SK-N-SH treated with all-trans-retinoic acid at 6 μM for 48 hours (cell line): ENCODE results near the gene TMEM169.

Experiments used
- ATAC-seq: fragments of 200-7000 bp; cut with Tn5 transposase; 3 replicates; pipeline ENCODE4 v1.9.1; 2020; ENCODE audit warnings: mild to moderate bottlenecking, moderate library complexity
- ARNTL ChIP-seq: fragments of 450-650 bp; formaldehyde crosslinking; IDR thresholded peaks from 2 replicates; pipeline ENCODE4 v1.5.0; 2020; ENCODE audit warnings: low read depth, mild to moderate bottlenecking, moderate library complexity, borderline replicate concordance
- BACH2 ChIP-seq: fragments of 250-450 bp; sonication (Bioruptor Pico); IDR thresholded peaks from 2 replicates; pipeline ENCODE4 v1.9.0; 2021; ENCODE audit warnings: mild to moderate bottlenecking, borderline replicate concordance
- CSDC2 ChIP-seq: fragments of 250-450 bp; sonication (Bioruptor Pico); IDR thresholded peaks from 2 replicates; pipeline ENCODE4 v1.5.0; 2020; ENCODE audit warnings: mild to moderate bottlenecking, moderate library complexity
- ESRRG ChIP-seq: fragments of 250-450 bp; sonication (Bioruptor Pico); IDR thresholded peaks from 2 replicates; pipeline ENCODE4 v1.6.1; 2021; ENCODE audit warnings: mild to moderate bottlenecking
- GLIS3 ChIP-seq: fragments of 250-450 bp; sonication (Bioruptor Pico); IDR thresholded peaks from 2 replicates; pipeline ENCODE4 v1.5.0; 2020; ENCODE audit warnings: mild to moderate bottlenecking, moderate library complexity
- ISL1 ChIP-seq: fragments of 250-450 bp; sonication (Bioruptor Pico); IDR thresholded peaks from 2 replicates; pipeline ENCODE4 v2.1.2; 2022; ENCODE audit warnings: mild to moderate bottlenecking, moderate library complexity
- OSR1 ChIP-seq: fragments of 250-450 bp; sonication (Bioruptor Pico); IDR thresholded peaks from 2 replicates; pipeline ENCODE4 v1.8.0; 2022; ENCODE audit warnings: moderate library complexity, mild to moderate bottlenecking, inconsistent platforms
- POU6F1 ChIP-seq: fragments of 250-450 bp; sonication (Bioruptor Pico); IDR thresholded peaks from 2 replicates; pipeline ENCODE4 v1.8.0; 2021; ENCODE audit warnings: low read depth, mild to moderate bottlenecking, moderate library complexity, borderline replicate concordance
- PPARA ChIP-seq: fragments of 250-450 bp; sonication (Bioruptor Pico); IDR thresholded peaks from 2 replicates; pipeline ENCODE4 v1.5.0; 2020; ENCODE audit warnings: mild to moderate bottlenecking, borderline replicate concordance
- RARB ChIP-seq: fragments of 250-450 bp; sonication (Bioruptor Pico); IDR thresholded peaks from 2 replicates; pipeline ENCODE4 v1.8.0; 2021; ENCODE audit warnings: mild to moderate bottlenecking, moderate library complexity
- SNAI2 ChIP-seq: fragments of 250-450 bp; sonication (Bioruptor Pico); IDR thresholded peaks from 2 replicates; pipeline ENCODE4 v1.5.0; 2020; ENCODE audit warnings: mild to moderate bottlenecking, moderate library complexity
- TCF4 ChIP-seq: fragments of 250-450 bp; sonication (Bioruptor Pico); IDR thresholded peaks from 2 replicates; pipeline ENCODE4 v1.8.0; 2021; ENCODE audit warnings: mild to moderate bottlenecking, moderate library complexity, borderline replicate concordance
- ZC3H10 ChIP-seq: fragments of 250-450 bp; sonication (Bioruptor Pico); IDR thresholded peaks from 2 replicates; pipeline ENCODE4 v1.5.1; 2021; ENCODE audit warnings: mild to moderate bottlenecking, moderate library complexity
- ZFP3 ChIP-seq: fragments of 250-450 bp; sonication (Bioruptor Pico); IDR thresholded peaks from 2 replicates; pipeline ENCODE4 v1.5.0; 2020; ENCODE audit warnings: mild to moderate bottlenecking, moderate library complexity
- ZFP30 ChIP-seq: fragments of 450-650 bp; formaldehyde crosslinking; IDR thresholded peaks from 2 replicates; pipeline ENCODE4 v1.5.0; 2022; ENCODE audit warnings: mild to moderate bottlenecking, moderate library complexity
- ZNF565 ChIP-seq: fragments of 450-650 bp; formaldehyde crosslinking; conservative IDR thresholded peaks from 2 replicates; pipeline ENCODE4 v1.5.0; 2020; ENCODE audit warnings: low read depth, mild to moderate bottlenecking, moderate library complexity
- ZNF70 ChIP-seq: fragments of 450-650 bp; formaldehyde crosslinking; IDR thresholded peaks from 2 replicates; pipeline ENCODE4 v1.5.0; 2020; ENCODE audit warnings: mild to moderate bottlenecking, moderate library complexity
- ZNF8 ChIP-seq: fragments of 450-650 bp; formaldehyde crosslinking; IDR thresholded peaks from 2 replicates; pipeline ENCODE4 v1.5.0; 2020; ENCODE audit warnings: mild to moderate bottlenecking, moderate library complexity
- TF ChIP-seq, protein P1 (sequence below): fragments of 250-450 bp; sonication (Bioruptor Pico); IDR thresholded peaks from 2 replicates; pipeline ENCODE4 v1.5.1; 2021; ENCODE audit warnings: mild to moderate bottlenecking, moderate library complexity
- TF ChIP-seq, protein P2 (sequence below): fragments of 250-450 bp; sonication (Bioruptor Pico); IDR thresholded peaks from 2 replicates; pipeline ENCODE4 v1.8.0; 2020; ENCODE audit warnings: mild to moderate bottlenecking, moderate library complexity, borderline replicate concordance
- TF ChIP-seq, protein P3 (sequence below): fragments of 250-450 bp; sonication (Bioruptor Pico); IDR thresholded peaks from 2 replicates; pipeline ENCODE4 v1.5.1; 2020; ENCODE audit warnings: low read depth, mild to moderate bottlenecking, moderate library complexity
- TF ChIP-seq, protein P4 (sequence below): fragments of 250-450 bp; sonication (Bioruptor Pico); IDR thresholded peaks from 2 replicates; pipeline ENCODE4 v1.5.0; 2020; ENCODE audit warnings: mild to moderate bottlenecking, moderate library complexity

TMEM169 gene

GRCh38 chr2:216104691-216105090, 23.0 kb downstream of the TMEM169 start:
- ATAC-seq: no peak
- no peak for TF ChIP-seq RARB (CRISPR knock-in tag)
- TF ChIP-seq ZFP3: no peak
- TF ChIP-seq POU6F1 (CRISPR knock-in tag): no peak
- no peak for TF ChIP-seq ISL1
- no peak for TF ChIP-seq ZC3H10
- TF ChIP-seq, protein P1, sequence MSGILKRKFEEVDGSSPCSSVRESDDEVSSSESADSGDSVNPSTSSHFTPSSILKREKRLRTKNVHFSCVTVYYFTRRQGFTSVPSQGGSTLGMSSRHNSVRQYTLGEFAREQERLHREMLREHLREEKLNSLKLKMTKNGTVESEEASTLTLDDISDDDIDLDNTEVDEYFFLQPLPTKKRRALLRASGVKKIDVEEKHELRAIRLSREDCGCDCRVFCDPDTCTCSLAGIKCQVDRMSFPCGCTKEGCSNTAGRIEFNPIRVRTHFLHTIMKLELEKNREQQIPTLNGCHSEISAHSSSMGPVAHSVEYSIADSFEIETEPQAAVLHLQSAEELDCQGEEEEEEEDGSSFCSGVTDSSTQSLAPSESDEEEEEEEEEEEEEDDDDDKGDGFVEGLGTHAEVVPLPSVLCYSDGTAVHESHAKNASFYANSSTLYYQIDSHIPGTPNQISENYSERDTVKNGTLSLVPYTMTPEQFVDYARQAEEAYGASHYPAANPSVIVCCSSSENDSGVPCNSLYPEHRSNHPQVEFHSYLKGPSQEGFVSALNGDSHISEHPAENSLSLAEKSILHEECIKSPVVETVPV (CRISPR knock-in tag): no peak
- no peak for TF ChIP-seq ARNTL (CRISPR knock-in tag)
- no peak for TF ChIP-seq ZNF70 (CRISPR knock-in tag)
- TF ChIP-seq TCF4 (CRISPR knock-in tag): no peak
- no peak for TF ChIP-seq OSR1 (CRISPR knock-in tag)

GRCh38 chr2:216107320-216107719, 25.6 kb downstream of the TMEM169 start:
- no peak for ATAC-seq
- no peak for TF ChIP-seq ISL1
- TF ChIP-seq, protein P2, sequence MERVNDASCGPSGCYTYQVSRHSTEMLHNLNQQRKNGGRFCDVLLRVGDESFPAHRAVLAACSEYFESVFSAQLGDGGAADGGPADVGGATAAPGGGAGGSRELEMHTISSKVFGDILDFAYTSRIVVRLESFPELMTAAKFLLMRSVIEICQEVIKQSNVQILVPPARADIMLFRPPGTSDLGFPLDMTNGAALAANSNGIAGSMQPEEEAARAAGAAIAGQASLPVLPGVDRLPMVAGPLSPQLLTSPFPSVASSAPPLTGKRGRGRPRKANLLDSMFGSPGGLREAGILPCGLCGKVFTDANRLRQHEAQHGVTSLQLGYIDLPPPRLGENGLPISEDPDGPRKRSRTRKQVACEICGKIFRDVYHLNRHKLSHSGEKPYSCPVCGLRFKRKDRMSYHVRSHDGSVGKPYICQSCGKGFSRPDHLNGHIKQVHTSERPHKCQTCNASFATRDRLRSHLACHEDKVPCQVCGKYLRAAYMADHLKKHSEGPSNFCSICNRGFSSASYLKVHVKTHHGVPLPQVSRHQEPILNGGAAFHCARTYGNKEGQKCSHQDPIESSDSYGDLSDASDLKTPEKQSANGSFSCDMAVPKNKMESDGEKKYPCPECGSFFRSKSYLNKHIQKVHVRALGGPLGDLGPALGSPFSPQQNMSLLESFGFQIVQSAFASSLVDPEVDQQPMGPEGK (CRISPR knock-in tag): no peak
- TF ChIP-seq ZFP3: no peak
- no peak for TF ChIP-seq ZNF70 (CRISPR knock-in tag)
- no peak for TF ChIP-seq OSR1 (CRISPR knock-in tag)
- no peak for TF ChIP-seq POU6F1 (CRISPR knock-in tag)
- no peak for TF ChIP-seq CSDC2 (CRISPR knock-in tag)
- TF ChIP-seq, protein P3, sequence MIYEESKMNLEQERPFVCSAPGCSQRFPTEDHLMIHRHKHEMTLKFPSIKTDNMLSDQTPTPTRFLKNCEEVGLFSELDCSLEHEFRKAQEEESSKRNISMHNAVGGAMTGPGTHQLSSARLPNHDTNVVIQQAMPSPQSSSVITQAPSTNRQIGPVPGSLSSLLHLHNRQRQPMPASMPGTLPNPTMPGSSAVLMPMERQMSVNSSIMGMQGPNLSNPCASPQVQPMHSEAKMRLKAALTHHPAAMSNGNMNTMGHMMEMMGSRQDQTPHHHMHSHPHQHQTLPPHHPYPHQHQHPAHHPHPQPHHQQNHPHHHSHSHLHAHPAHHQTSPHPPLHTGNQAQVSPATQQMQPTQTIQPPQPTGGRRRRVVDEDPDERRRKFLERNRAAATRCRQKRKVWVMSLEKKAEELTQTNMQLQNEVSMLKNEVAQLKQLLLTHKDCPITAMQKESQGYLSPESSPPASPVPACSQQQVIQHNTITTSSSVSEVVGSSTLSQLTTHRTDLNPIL (CRISPR knock-in tag): no peak
- TF ChIP-seq ZNF565 (CRISPR knock-in tag): no peak
- no peak for TF ChIP-seq SNAI2
- TF ChIP-seq PPARA: no peak
- TF ChIP-seq, protein P4, sequence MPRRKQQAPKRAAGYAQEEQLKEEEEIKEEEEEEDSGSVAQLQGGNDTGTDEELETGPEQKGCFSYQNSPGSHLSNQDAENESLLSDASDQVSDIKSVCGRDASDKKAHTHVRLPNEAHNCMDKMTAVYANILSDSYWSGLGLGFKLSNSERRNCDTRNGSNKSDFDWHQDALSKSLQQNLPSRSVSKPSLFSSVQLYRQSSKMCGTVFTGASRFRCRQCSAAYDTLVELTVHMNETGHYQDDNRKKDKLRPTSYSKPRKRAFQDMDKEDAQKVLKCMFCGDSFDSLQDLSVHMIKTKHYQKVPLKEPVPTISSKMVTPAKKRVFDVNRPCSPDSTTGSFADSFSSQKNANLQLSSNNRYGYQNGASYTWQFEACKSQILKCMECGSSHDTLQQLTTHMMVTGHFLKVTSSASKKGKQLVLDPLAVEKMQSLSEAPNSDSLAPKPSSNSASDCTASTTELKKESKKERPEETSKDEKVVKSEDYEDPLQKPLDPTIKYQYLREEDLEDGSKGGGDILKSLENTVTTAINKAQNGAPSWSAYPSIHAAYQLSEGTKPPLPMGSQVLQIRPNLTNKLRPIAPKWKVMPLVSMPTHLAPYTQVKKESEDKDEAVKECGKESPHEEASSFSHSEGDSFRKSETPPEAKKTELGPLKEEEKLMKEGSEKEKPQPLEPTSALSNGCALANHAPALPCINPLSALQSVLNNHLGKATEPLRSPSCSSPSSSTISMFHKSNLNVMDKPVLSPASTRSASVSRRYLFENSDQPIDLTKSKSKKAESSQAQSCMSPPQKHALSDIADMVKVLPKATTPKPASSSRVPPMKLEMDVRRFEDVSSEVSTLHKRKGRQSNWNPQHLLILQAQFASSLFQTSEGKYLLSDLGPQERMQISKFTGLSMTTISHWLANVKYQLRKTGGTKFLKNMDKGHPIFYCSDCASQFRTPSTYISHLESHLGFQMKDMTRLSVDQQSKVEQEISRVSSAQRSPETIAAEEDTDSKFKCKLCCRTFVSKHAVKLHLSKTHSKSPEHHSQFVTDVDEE (CRISPR knock-in tag): no peak
- TF ChIP-seq GLIS3 (CRISPR knock-in tag): no peak
- no peak for TF ChIP-seq ARNTL (CRISPR knock-in tag)
- no peak for TF ChIP-seq ESRRG (CRISPR knock-in tag)
- TF ChIP-seq BACH2: no peak
- no peak for TF ChIP-seq ZC3H10

DNA sequence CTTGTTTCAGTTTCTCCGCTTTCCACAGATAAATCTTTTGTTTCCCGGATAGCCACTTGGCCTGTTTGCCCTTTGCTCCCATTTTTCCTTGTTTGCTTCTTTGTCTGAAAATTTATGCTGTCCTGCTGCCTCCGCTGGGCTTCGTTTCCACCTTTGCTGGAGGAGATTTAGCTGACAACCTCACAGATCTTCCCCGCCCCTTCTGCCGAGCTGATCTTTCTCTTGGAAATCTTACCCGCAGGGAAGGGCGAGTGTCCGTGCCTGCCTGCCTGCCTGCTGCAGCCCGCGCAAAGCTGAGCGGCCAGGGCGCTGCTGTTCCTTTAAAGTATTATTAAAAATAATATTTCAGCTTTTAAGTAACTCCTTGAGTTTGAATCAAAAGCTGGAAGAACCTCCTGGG, 26.0 kb downstream of the TMEM169 start:
- ATAC-seq: no peak
- TF ChIP-seq RARB (CRISPR knock-in tag) (no peak), ZFP30 (CRISPR knock-in tag) (no peak), ZNF565 (CRISPR knock-in tag) (no peak), ZNF70 (CRISPR knock-in tag) (no peak), BACH2 (no peak), ZNF8 (CRISPR knock-in tag) (no peak), CSDC2 (CRISPR knock-in tag) (no peak), ZC3H10 (no peak), ISL1 (no peak)
- TF ChIP-seq, protein P3 (CRISPR knock-in tag): no peak
- TF ChIP-seq, protein P4 (CRISPR knock-in tag): no peak
